ENCODE results near the gene ADAMTS7. TPM values are rescaled to one million over a fixed set of nuclear protein-coding genes. Genes with fewer than 3 reads are reported as not detected.
"Not testable (repeated sequence)": the region's sequence is repeated elsewhere in the genome, so short reads cannot be mapped to it uniquely, and the experiment has no call there.

The ADAMTS7 gene
- total RNA-seq, 1 experiment from 2014 or later: 1.1 TPM

GRCh38 chr15:78750566-78750965 is 60.7 kb downstream of the ADAMTS7 start:
- no peak for TF ChIP-seq CTCF (IDR thresholded peaks at IDR 0.05; ENCODE audit: insufficient read depth in 1 of 2, low read depth in 1 of 2, low read length in 1 of 2, severe bottlenecking in 1 of 2, unreplicated experiment in 1 of 2)
- DNase-seq: peak in 1 of 2 experiments; percentile 15
- H3K9me3 ChIP-seq: no peaks in the 10 kb centered on the region
- ChIA-PET POLR2A (no interaction called here), CTCF (interaction anchor here (0.6 to 0.7 kb wide), 2 partner anchors 71 to 750 kb away, joined by 3 read pairs; no protein-coding TSS in a partner anchor)
- H3K36me3 ChIP-seq (ENCODE audit: control insufficient read depth, insufficient read depth, low read length): no peaks in the 10 kb centered on the region
- H3K27me3 ChIP-seq (replicated peaks; ENCODE audit: control insufficient read depth, insufficient read depth, low read length): no peaks in the 10 kb centered on the region
- no peaks in the 10 kb centered on the region for H3K27me3 Mint-ChIP-seq (ENCODE audit: insufficient read depth, unreplicated experiment)
- H3K9me3 Mint-ChIP-seq (ENCODE audit: unreplicated experiment): no peaks in the 10 kb centered on the region
- BruUV-seq (replicated peaks): no TSS peak
- H3K4me1 Mint-ChIP-seq (ENCODE audit: low read depth, unreplicated experiment): no peaks in the 10 kb centered on the region
- 0 out of 2 replicates have a peak, but pooled peaks cover 3% of the 10 kb centered on the region for H3K4me1 ChIP-seq
- H3K4me3 ChIP-seq (ENCODE audit: low read depth, low read length): no peak overlapping the region
- H3K27ac Mint-ChIP-seq (ENCODE audit: unreplicated experiment): no peak overlapping the region
- intact Hi-C loops (cut with micrococcal nuclease; ENCODE audit: unreplicated experiment): loop anchor here (10.0 kb wide), 1 partner anchor 64 kb away; the partner anchor contains the start of gene ADAMTS7
- no peaks in the 10 kb centered on the region for H3K36me3 Mint-ChIP-seq (ENCODE audit: insufficient read depth, unreplicated experiment)
- H3K4me3 Mint-ChIP-seq (ENCODE audit: unreplicated experiment): no peak overlapping the region

GRCh38 chr15:78749831-78750230 is 61.4 kb downstream of the ADAMTS7 start:
- DNase-seq: peak in 1 of 2 experiments; percentile 14
- H3K9me3 Mint-ChIP-seq (ENCODE audit: unreplicated experiment): no peaks in the 10 kb centered on the region
- POLR2A ChIA-PET: no interaction called here
- Histone ChIP-seq H3K4me3 (ENCODE audit: low read depth, low read length) (no peak overlapping the region), H3K27me3 (replicated peaks; ENCODE audit: control insufficient read depth, insufficient read depth, low read length) (no peaks in the 10 kb centered on the region), H3K4me1 (0 out of 2 replicates have a peak, but pooled peaks cover 1% of the 10 kb centered on the region), H3K36me3 (ENCODE audit: control insufficient read depth, insufficient read depth, low read length) (no peaks in the 10 kb centered on the region), H3K9me3 (no peaks in the 10 kb centered on the region)
- H3K27me3 Mint-ChIP-seq (ENCODE audit: insufficient read depth, unreplicated experiment): no peaks in the 10 kb centered on the region
- H3K4me3 Mint-ChIP-seq (ENCODE audit: unreplicated experiment): no peak overlapping the region
- no peak for TF ChIP-seq CTCF (IDR thresholded peaks at IDR 0.05; ENCODE audit: insufficient read depth in 1 of 2, low read depth in 1 of 2, low read length in 1 of 2, severe bottlenecking in 1 of 2, unreplicated experiment in 1 of 2)
- intact Hi-C loops (cut with micrococcal nuclease; ENCODE audit: unreplicated experiment): loop anchor here (10.0 kb wide), 1 partner anchor 65 kb away; the partner anchor contains the start of gene ADAMTS7
- no peak overlapping the region for H3K27ac Mint-ChIP-seq (ENCODE audit: unreplicated experiment)
- CTCF ChIA-PET: interaction anchor here (0.7 kb wide), 1 partner anchor 696 kb away, joined by 4 read pairs; no protein-coding TSS in a partner anchor
- no TSS peak for BruUV-seq (replicated peaks)
- H3K4me1 Mint-ChIP-seq (ENCODE audit: low read depth, unreplicated experiment): no peaks in the 10 kb centered on the region
- no peaks in the 10 kb centered on the region for H3K36me3 Mint-ChIP-seq (ENCODE audit: insufficient read depth, unreplicated experiment)

- H3K36me3 ChIP-seq (ENCODE audit: control insufficient read depth, insufficient read depth, low read length); H3K9me3 Mint-ChIP-seq (ENCODE audit: unreplicated experiment); DNase-seq; H3K27me3 Mint-ChIP-seq (ENCODE audit: insufficient read depth, unreplicated experiment); H3K36me3 Mint-ChIP-seq (ENCODE audit: insufficient read depth, unreplicated experiment); POLR2A ChIA-PET; H3K27me3 ChIP-seq (replicated peaks; ENCODE audit: control insufficient read depth, insufficient read depth, low read length); CTCF ChIA-PET; H3K4me1 ChIP-seq; H3K4me1 Mint-ChIP-seq (ENCODE audit: low read depth, unreplicated experiment); H3K4me3 Mint-ChIP-seq (ENCODE audit: unreplicated experiment); H3K4me3 ChIP-seq (ENCODE audit: low read depth, low read length); H3K9me3 ChIP-seq; intact Hi-C loops (cut with micrococcal nuclease; ENCODE audit: unreplicated experiment); H3K27ac Mint-ChIP-seq (ENCODE audit: unreplicated experiment); BruUV-seq (replicated peaks): not testable (repeated sequence)
These were observed 63.4 kb downstream of the ADAMTS7 start for GRCh38 chr15:78747877-78748276.

GRCh38 chr15:78741674-78742073 is 69.6 kb downstream of the ADAMTS7 start:
- DNase-seq; CTCF ChIA-PET; H3K4me1 ChIP-seq; intact Hi-C loops (cut with micrococcal nuclease; ENCODE audit: unreplicated experiment); POLR2A ChIA-PET; H3K27me3 Mint-ChIP-seq (ENCODE audit: insufficient read depth, unreplicated experiment); H3K4me3 ChIP-seq (ENCODE audit: low read depth, low read length); BruUV-seq (replicated peaks); H3K36me3 ChIP-seq (ENCODE audit: control insufficient read depth, insufficient read depth, low read length); H3K9me3 ChIP-seq; H3K27ac Mint-ChIP-seq (ENCODE audit: unreplicated experiment); H3K27me3 ChIP-seq (replicated peaks; ENCODE audit: control insufficient read depth, insufficient read depth, low read length); H3K4me3 Mint-ChIP-seq (ENCODE audit: unreplicated experiment); H3K9me3 Mint-ChIP-seq (ENCODE audit: unreplicated experiment); H3K36me3 Mint-ChIP-seq (ENCODE audit: insufficient read depth, unreplicated experiment); H3K4me1 Mint-ChIP-seq (ENCODE audit: low read depth, unreplicated experiment): not testable (repeated sequence)

All from Caco-2 (cell line).